ENCODE results near the gene ETV3.

ETV3 gene

DNA sequence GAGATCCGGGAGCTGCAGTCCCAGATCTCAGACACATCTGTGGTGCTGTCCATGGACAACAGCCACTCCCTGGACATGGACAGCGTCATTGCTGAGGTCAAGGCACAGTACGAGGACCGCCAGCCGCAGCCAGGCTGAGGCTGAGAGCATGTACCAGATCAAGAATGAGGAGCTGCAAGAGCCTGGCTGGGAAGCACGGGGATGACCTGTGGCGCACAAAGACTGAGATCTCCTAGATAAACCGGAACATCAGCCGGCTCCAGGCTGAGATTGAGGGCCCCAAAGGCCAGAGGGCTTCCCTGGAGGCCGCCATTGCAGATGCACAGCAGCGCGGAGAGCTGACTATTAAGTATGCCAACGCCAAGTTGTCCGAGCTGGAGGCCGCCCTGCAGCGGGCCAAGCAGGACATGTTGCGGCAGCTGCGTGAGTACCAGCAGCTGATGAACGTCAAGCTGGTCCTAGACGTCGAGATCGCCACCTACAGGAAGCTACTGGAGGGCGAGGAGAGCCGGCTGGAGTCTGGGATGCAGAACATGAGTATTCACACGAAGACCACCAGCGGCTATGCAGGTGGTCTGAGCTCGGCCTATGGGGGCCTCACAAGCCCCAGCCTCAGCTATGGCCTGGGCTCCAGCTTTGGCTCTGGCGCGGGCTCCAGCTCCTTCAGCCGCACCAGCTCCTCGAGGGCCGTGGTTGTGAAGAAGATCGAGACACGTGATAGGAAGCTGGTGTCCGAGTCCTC lies 64.1 kb downstream of the ETV3 start:
- Mint-ChIP-seq H3K27me3 (ENCODE audit: low read depth) (peaks cover 38% of the 10 kb centered on the region), H3K9me3 (no peaks in the 10 kb centered on the region), H3K27ac (no peak overlapping the region), H3K4me1 (ENCODE audit: low read depth) (peaks cover 4% of the 10 kb centered on the region), H3K36me3 (ENCODE audit: low read depth) (no peaks in the 10 kb centered on the region), H3K4me3 (no peak overlapping the region)
- peak; percentile 17 for DNase-seq (ENCODE audit: low spot score)
